NCI-H2107 treated with DMSO at 0.1 percent for 48 hours (cell line): ENCODE measurements around the gene NFE2L2.
"Not testable (repeated sequence)": the region's sequence is repeated elsewhere in the genome, so short reads cannot be mapped to it uniquely, and the experiment has no call there.

Source experiments
- DNase-seq: peaks from one replicate; lab custom pipeline; 2025; ENCODE audit not compliant: unreplicated experiment; lab: John Stamatoyannopoulos, UW

The NFE2L2 gene

GRCh38 chr2:177264693-177265587 lies at the start of gene NFE2L2:
NFE2L2 (minus strand) TSS chr2:177264727; CDS start chr2:177264576, 151 bp downstream.
- peak; percentile 71 for DNase-seq

- peak; percentile 5 for DNase-seq
Measured at GRCh38 chr2:177314194-177314593, 49.7 kb upstream of the NFE2L2 start.

- no peak for DNase-seq
Measured at GRCh38 chr2:177313162-177313781, 48.7 kb upstream of the NFE2L2 start.

- no peak for DNase-seq
Measured at GRCh38 chr2:177312562-177312961, 48.0 kb upstream of the NFE2L2 start.

- not testable (repeated sequence) for DNase-seq
Measured at GRCh38 chr2:177309672-177310309, 45.3 kb upstream of the NFE2L2 start.

- DNase-seq, result no peak
Measured at GRCh38 chr2:177306550-177306949, 42.0 kb upstream of the NFE2L2 start.

GRCh38 chr2:177303939-177304338 lies 39.4 kb upstream of the NFE2L2 start:
- no peak for DNase-seq

- DNase-seq, result no peak
Measured at GRCh38 chr2:177302552-177302951, 38.0 kb upstream of the NFE2L2 start.

- DNase-seq, result no peak
Measured at GRCh38 chr2:177298191-177298590, 33.7 kb upstream of the NFE2L2 start.

GRCh38 chr2:177296040-177296439 lies 31.5 kb upstream of the NFE2L2 start:
- DNase-seq, result no peak

GRCh38 chr2:177295484-177295883 lies 31.0 kb upstream of the NFE2L2 start:
- no peak for DNase-seq

GRCh38 chr2:177291701-177292100 lies 27.2 kb upstream of the NFE2L2 start:
- DNase-seq, result no peak

GRCh38 chr2:177289824-177290628 lies 25.5 kb upstream of the NFE2L2 start:
- no peak for DNase-seq

GRCh38 chr2:177287814-177288213 lies 23.3 kb upstream of the NFE2L2 start:
- peak; percentile 23 for DNase-seq

GRCh38 chr2:177285892-177286715 lies 21.6 kb upstream of the NFE2L2 start:
- DNase-seq, result no peak

- no peak for DNase-seq
Measured at GRCh38 chr2:177284531-177284930, 20.0 kb upstream of the NFE2L2 start.

- peak; percentile 15 for DNase-seq
Measured at GRCh38 chr2:177283906-177284305, 19.4 kb upstream of the NFE2L2 start.

- no peak for DNase-seq
Measured at GRCh38 chr2:177282787-177283572, 18.5 kb upstream of the NFE2L2 start.

GRCh38 chr2:177282181-177282641 lies 17.7 kb upstream of the NFE2L2 start:
- DNase-seq, result peak; percentile 88
